ENCODE measurements around the gene RWDD1.
"Not testable (repeated sequence)": the region's sequence is repeated elsewhere in the genome, so short reads cannot be mapped to it uniquely, and the experiment has no call there.

RWDD1 gene

DNA sequence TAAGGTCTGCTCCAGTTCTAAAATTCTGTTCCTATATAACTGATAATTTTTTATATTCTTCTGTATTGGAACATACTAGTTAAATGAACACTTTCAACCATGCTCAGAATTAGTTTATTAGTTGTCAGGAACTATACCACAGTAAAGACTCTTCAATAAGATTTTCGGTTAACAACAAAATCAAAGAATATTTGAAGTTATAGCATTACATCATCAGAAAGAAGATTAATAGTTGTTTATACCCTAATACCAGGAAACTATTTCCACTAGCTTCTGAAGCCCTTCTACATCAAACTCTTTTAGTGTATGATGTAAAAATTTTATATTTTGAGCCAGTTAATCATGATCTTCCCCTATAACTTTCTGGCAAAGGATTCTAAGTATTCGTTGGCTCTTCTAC, 11.2 kb upstream of the RWDD1 start:
- no peak for DNase-seq (ENCODE audit: low read depth)

DNA sequence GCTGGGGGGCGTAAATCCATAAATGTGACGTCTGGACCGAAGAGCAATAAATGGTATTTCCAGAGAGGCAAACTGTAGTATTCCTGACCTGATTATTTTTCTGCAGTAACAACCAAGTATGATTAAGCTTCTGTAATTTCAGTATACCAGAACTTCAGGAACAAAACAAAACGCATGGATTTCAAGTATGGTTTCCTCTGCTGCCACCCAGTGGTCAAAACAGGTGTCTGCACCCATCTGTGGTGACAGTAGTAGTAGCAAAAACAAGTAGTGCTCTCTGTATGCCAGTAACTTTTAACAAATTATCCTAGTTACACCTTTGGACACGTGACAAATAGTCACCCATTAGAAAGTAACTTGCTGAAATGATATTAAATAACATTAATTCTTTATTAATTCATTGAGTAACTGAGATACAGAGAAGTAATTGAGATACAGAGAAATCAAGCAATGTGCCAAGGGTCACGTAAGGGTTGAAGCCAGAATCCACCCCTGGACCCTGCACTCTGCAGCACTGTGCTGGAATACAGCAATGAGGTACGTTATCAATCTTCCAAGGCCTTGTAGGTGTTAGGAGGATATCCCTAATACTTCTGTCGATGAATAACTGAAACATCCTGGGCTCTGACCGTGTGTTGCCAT, 9.8 kb upstream of the RWDD1 start:
- peak; percentile 44 for DNase-seq (ENCODE audit: low read depth)

DNA sequence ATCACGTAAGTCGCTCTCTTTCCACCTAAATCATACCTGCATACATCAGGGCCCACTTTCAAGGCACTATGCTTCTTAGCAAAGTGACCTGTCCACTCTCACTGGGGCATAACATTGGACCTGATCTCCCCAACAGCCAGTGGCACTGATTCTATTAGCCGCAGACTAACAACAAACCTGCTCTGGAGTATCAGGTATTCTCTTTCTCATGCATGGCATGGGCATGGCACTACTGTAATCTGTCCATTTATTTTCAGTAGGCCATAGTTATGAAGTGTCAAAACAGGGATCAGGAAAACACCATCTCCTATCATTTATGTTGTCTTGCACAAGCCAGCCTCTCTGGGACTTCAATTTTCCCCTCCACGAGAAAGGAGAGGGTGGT, 9.3 kb upstream of the RWDD1 start:
- no peak for DNase-seq (ENCODE audit: low read depth)

DNA sequence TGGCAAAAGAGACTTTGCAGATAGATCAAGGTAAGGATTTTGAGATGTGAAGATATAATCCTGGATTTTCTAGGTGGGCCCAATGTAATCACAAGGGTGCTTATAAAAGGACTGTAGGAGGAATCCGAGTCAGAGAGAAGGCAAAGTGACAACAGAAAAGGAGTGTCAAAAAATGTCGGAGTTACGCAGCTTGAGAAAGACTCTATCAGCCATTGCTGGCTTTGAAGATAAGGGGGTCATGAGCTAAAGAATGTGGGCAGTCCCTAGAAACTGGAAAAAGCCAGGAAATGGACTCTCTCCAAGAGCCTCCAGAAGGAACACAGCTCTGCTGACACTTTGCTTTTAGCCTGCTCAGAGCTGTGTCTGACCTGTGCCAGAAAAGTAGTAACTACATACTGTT, 8.7 kb upstream of the RWDD1 start:
- DNase-seq (ENCODE audit: low read depth) = no peak

DNA sequence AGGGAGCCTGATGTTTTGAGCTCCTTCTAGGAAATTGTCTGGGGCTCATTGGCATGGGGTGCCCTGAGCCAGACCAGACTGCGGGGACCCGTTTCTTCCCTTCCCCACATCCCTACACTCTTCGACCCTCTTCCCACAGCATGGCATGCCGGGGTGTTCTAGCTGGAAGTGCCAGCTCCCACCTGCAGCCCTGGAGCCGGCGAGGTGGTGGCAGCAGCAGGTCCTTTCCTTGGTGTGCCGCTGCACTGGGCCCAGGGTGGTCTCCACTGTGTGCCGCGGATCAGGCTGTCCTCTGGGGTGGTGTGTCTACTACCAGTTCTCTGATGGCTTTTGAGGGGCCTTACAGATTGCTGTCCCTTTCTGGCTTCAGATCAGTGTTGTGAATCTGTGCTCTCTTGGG, 7.5 kb upstream of the RWDD1 start:
- no peak for DNase-seq (ENCODE audit: low read depth)

DNA sequence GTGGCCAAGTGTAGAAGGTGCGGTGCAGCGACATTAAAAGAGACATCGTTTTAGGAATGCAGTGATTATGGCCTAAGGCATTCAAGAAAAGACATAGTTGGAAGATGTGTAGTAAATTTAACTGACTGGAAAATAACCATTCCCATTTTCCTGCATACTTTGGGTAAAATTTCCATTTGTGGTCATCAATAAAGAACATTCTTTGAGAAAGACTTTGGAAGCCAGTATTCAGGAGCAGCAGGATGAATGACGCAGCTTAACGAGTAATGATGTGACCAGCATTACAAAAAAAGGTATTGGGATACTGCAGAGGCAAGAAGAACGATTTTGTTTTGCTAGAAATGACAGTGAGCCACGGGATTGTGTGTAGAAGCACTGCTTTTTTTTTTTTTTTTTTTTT, 7.0 kb upstream of the RWDD1 start:
- no peak for DNase-seq (ENCODE audit: low read depth)

DNA sequence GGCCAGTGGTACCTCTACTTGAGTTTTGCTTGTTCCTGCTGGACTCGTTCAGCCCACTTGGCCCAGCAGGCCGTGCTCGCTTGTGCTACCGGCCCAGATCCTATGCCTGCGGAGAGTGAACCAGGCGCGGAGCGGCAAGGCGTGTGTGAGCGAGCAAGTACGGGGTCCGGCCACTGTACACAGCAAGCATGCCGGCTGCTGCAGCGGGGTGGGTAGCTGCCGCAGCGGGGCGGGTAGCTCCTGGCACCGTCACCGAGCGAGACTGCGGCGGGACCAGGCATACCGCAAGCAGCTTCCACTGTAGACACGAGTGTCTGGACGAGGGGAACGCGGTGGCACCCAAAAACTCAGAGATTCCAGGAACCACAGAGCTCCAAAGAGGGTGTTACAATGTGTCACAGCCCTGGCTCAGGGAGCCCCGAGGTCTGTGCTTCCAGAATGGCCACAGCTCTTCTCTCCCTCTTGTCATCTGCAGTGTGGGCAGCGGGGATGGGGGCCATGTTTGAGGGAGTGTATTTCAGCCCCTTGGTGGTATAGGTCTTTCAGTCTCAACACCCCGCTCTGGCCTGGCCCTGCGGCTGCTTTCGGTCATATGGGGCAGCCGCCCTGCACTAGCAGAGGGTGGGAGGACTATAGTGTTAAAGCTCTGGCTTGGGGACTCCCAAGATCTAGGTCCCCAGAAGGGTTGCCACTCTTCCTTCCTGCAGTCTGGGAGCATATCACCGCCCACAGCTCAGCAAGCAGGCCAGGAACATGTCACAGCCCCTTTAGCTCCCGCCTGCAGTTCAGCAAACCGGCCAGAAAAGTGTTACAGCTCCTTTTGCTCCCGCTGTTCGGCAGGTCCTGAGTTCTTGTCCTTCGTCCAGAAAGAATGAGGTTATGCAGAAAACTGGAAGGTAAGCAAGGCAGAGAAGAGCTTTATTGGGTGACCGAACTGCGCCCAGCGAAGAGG, 6.1 kb upstream of the RWDD1 start:
- no peak for DNase-seq (ENCODE audit: low read depth)

DNA sequence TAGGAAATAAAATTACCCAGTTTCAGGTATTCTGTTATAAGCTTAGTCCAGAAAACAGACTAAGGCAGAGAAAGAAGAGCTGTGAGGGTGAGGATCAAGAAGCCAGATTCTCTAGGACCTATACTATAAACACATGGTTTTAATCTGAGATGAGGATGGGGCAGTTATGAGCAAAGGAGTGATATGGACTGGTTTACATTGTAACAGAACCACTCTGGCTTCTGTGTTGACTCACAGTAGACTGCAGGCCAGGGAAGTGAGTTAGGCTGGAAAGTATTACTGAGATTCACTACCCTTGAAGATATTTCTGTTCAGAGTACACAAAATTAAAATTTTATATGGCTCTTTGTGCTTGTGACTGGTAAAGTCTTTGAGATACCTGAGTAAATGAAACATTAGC, 3.2 kb upstream of the RWDD1 start:
- no peak for DNase-seq (ENCODE audit: low read depth)

DNA sequence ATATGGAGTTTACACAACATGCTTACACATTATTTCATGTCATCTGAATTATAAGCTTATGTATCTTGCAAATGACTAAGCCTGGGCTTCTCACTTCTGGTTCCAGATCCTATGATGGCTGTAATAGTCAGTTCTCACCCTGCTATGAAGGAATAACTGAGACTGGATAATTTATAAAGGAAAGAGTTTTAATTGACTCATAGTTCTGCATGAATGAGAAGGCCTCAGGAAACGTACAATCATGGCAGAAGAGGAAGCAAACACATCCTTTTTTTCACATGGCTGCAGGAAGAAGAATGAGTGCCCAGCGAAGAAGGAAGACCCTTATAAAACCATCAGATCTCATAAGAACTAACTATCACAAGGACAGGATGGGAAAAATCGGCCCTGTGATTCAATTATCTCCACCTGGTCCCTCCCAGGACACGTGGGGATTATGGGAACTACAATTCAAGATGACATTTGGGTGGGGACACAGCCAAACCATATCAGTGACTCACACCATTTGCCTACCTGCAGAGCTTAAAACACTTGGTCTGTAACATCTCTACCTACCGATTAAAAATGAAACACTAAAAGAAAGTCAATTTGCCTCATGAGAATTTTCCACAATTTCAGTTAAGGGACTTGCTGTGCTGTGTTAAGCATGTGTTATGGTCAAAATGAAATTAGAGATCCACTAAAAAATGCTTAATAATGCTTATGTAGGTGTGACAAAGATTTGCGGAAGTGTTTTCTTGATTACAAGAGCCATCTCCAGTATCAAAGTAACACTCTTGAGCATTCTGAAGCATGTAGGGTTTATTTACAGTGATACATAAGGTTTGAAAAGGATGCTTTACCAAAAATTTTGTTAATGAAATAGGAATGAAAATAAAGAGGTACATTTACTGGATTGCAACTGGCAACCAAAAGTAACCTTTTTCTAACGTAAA, 2.2 kb upstream of the RWDD1 start:
- DNase-seq (ENCODE audit: low read depth) = no peak

DNA sequence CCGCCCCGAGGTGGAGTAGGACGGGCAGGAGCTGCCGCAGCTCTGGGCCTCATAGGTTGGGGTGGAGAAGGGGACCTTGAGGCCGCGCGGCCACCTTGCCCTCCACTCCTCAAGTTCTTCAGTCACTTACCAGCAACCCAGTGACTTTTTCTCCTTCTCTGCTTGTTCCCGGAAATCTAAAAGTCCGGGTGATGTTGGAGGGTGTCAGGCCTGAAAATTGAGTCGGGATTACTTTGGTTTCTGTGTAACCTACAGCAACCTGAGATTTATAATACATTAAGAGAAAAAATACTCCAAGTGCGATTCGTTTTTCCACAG, 338 bp downstream of the RWDD1 start:
- DNase-seq (ENCODE audit: low read depth) = no peak

DNA sequence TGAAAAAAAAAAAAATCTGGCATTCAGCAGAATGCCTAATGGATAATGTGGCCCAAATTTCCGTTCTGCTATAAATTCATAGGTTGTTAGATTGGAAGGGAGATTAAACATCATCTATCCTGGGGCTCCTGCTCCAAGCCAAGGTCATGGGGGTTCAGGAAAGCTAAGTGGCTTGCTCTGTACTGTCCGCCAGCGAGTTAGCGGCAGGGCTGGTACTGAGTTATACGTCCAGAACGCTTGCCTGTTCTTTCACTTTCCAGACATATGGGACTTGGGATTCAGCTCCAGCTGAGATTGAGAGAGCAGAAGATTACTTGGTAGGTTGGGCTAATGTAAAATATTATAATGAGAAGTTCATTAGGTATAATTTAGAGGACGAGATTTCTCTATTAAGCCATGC, 858 bp downstream of the RWDD1 start:
- DNase-seq (ENCODE audit: low read depth) = no peak

DNA sequence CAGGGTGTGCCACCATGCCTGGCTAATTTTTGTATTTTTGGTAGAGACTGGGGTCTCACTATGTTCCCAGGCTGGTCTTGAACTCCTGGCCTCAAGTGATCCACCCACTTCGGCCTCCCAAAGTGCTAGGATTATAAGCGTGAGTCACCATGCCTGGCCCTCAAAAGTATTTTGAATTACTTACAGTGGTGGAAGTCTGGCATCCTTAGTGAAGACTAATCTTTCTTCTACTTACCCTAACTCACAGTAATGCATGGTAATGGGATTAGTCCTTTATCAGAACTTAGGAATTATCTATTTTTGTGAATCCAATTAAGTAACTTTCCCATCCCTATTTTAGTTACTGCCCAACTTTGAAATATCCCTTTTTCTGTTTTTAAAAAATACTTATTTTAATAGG, 3.9 kb downstream of the RWDD1 start:
- no peak for DNase-seq (ENCODE audit: low read depth)

DNA sequence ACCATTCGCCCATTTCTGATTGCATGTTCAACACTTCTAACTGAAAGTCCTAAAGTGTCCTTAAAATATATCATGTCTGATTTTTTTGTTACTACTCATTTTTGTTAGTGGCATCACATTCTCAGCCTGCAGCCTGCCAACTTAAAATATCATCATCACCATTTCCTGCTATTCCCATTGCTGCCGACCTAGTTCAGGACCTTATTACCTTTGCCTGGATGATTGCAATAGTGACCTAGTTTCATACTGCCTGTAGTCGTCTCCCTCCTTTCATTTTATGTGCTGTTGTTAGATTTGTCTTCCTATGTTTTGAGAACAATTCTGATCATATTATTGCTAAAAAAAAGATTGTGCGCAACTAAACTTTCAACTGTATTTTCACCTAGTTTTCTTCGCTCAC, 6.2 kb downstream of the RWDD1 start:
- no peak for DNase-seq (ENCODE audit: low read depth)

DNA sequence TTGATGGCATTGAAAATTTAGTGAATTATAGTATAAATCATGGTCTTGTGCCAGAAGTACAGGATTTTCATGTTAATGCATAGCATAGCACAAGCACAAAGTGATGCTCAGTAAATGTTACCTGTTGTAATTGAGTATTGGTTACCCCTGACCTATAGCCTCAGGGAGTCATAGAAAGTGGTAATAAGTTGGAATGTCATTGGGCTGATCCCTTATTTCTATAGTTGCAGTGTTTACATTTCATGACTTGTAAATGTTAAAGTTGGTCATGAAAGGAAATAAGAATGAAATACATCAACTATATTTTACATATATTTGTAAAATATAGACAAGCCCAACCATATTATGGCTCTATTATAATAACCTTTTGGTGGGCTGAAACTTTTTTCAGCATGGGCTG, 7.0 kb downstream of the RWDD1 start:
- no peak for DNase-seq (ENCODE audit: low read depth)

DNA sequence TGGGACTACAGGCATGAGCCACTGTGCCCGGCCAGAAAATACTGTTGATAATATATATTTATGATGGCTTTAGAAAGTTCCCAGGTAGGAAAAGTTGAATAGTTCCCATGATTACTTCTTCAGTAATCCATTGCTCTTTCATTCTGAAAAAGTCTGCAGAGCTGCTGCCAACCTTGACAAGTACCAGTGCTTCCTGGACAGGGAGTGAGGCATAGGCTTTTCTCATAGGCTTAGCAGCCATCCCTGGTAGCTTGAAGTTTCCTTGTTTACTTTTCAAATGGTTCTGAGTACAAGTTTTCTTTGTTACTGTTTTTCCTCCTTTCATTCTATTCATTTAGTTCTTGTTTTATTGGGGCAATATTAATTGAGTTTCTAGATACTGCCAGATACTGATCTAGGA, 7.8 kb downstream of the RWDD1 start:
- no peak for DNase-seq (ENCODE audit: low read depth)

DNA sequence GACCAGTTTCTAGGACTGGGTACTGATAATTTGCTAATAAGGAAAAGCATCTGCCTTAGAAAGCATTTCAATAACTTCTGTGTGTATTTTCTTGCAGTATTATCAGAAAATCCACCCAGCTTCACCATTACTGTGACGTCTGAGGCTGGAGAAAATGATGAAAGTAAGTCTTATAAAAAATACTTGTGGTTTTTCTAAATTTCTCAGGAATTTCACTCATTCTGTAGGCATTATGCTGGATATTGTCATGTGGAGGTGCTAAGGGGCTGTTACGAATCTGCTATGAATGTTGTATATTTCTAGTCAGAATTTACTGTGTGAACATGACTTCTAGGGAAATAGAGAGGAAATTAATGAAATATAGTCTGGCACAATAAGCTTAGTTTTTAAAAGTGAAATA, 8.9 kb downstream of the RWDD1 start:
- no peak for DNase-seq (ENCODE audit: low read depth)

DNA sequence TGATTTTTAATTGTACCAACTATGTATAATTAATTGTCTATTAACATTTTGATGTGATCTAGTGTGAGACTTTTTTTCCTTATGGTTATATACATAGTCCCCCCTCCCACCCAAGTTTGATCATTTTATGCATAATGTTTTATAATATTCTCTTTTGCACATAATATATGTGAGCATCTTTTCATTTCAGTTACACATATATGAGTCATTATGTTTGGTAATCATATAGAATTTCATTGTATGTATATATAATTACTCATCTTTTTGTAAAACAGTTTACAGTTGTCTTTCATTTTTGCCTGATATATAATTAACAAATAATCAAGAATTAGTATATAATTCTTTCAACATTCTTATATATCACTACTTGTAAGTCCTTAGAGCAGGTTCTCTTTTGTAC, 15.0 kb downstream of the RWDD1 start:
- DNase-seq (ENCODE audit: low read depth) = no peak

DNA sequence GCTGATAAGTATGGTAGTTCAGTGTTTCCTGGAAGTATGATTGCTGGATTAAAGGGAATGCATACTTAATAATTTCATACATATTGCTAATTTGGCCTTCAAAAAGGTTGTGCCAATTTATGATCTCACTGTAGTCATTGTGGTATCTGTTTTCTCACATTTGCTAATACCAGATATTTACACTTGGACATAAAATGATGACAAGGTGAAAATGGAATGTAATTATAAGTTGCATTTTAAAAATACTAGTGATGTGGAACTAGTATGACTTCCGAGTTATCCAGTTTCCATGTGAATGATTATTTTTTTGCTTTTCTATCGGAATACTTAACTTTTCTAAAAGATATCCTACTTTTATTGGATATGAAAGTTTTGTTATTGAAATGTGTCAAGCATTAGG, 15.4 kb downstream of the RWDD1 start:
- no peak for DNase-seq (ENCODE audit: low read depth)

DNA sequence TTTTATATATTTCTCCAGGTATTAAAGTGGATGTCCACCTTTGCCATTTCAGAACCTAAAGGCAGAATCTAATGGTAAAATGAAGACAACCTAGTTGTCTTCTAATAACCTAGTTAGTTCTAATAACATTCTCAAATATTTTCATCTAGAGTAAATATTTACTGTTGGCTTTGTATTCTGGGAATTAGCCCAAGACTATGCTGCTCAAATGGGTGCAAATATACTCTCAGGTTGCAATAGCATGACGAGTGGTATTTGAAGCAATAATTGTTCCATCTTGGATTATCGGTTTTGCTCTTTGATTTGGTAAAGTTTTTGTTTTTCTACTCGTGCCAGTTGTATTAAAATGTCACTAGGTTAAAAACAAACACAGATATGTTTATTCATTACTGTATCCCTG, 23.9 kb downstream of the RWDD1 start:
- DNase-seq (ENCODE audit: low read depth) = no peak

DNA sequence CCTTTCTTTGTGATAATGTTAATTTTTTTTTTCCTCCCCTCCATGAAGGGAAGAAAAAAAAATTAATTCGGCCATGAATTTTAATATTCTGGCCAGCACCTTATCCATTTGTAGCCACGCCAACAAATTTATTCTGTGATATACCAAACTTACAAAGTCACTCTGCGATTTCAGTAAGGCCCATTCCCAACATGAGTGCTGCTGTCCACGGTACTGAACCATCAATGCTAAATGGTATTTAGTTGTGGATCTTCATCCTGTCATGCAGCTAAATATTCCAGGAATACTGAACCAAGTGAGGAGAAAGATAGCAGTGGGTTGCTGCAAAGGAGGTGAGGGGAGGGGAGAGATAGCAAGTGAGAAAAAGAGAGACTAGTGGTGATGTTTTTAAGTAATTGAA, 25.5 kb downstream of the RWDD1 start:
- DNase-seq (ENCODE audit: low read depth) = no peak

DNA sequence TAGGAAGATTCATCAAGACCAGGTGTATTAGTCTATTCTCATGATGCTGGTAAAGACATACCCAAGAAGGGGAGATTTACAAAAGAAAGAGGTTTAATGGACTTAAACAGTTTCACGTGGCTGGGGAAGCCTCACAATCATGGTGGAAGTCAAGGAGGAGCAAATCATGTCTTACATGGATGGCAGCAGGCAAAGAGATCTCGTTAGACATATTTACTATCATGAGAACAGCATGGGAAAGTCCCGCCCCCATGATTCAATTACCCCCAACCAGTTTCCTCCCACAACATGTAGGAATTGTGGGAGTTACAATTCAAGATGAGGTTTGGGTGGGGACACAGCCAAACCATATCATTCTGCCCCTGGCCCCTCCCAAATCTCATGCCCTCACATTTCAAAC, 32.6 kb downstream of the RWDD1 start:
- DNase-seq (ENCODE audit: low read depth) = not testable (repeated sequence)

DNA sequence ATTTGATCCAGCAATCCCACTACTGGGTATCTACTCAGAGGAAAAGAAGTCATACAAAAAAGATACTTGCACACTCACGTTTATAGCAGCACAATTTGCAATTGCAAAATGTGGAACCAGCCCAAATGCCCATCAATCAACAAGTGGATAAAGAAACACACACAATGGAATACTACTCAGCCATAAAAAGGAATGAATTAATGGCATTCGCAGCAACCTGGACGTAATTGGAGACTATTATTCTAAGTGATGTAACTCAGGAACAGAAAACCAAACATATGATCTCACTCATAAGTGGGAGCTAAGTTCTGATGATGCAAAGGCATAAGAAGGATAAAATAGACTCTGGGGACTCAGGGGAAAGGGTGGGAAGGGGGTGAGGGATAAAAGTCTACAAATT, 33.6 kb downstream of the RWDD1 start:
- not testable (repeated sequence) for DNase-seq (ENCODE audit: low read depth)

DNA sequence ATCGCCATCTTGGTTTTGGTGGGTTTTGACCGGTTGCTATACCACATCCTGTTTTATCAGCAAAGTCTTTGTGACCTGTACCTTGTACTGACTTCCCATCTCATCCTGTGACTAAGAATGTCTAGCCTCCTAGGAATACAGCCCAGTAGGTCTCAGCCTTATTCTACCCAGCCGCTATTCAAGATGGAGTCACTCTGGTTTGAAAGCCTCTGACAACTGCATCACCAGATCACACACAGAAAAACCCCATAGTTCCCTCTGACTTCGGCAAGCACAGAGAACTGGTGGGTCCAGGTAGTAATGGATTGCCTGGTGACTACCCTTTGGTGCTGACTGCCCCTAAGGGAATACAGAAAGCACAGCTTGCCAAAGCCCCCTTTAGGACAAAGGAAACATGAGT, 34.6 kb downstream of the RWDD1 start:
- no peak for DNase-seq (ENCODE audit: low read depth)
